ENCODE results near the gene ZCCHC24.

GRCh38 chr10:79443338-79444198 is 1.9 kb downstream of the ZCCHC24 start:
- TF ChIP-seq CTCF (IDR thresholded peaks at IDR 0.05), result no peak
- no peak for TF ChIP-seq POLR2A (IDR thresholded peaks at IDR 0.05)

Data from testis (tissue), 2 donors.